HepG2 (cell line): Measurements from ENCODE around the gene LDHB.

ENCODE experiments used
- BORCS8-MEF2B ChIP-seq: sonication (generic); formaldehyde crosslinking; IDR thresholded peaks from 2 replicates; pipeline ENCODE4 v1.8.0; 2022; ENCODE audit warnings: mild to moderate bottlenecking, missing genetic modification reagents
- CTCF ChIP-seq: sonication (generic); formaldehyde crosslinking; IDR thresholded peaks from 2 replicates; pipeline ENCODE4 v1.5.0; 2020; ENCODE audit warnings: mild to moderate bottlenecking, missing genetic modification reagents, moderate library complexity
- HINFP ChIP-seq: sonication (generic); formaldehyde crosslinking; IDR thresholded peaks from 2 replicates; pipeline ENCODE4 v1.4.0; 2020; ENCODE audit warnings: low read depth, mild to moderate bottlenecking, missing genetic modification reagents
- MZF1 ChIP-seq: sonication (generic); formaldehyde crosslinking; IDR thresholded peaks from 2 replicates; pipeline ENCODE4 v1.8.1; 2023; ENCODE audit warnings: mild to moderate bottlenecking, missing genetic modification reagents, borderline replicate concordance
- RXRA ChIP-seq: sonication (generic); formaldehyde crosslinking; IDR thresholded peaks from 2 replicates; pipeline ENCODE4 v1.5.1; 2020; ENCODE audit warnings: missing genetic modification reagents
- ZNF280D ChIP-seq: sonication (generic); formaldehyde crosslinking; IDR thresholded peaks from 2 replicates; pipeline ENCODE4 v1.5.1; 2020; ENCODE audit warnings: mild to moderate bottlenecking, missing genetic modification reagents
- ZNF3 ChIP-seq: IDR thresholded peaks from 2 replicates; pipeline ENCODE4 v1.7.0; 2017; ENCODE audit warnings: inconsistent platforms
- ZNF549 ChIP-seq: sonication (generic); formaldehyde crosslinking; IDR thresholded peaks from 2 replicates; pipeline ENCODE4 v1.5.0; 2020; ENCODE audit warnings: missing genetic modification reagents

DNA sequence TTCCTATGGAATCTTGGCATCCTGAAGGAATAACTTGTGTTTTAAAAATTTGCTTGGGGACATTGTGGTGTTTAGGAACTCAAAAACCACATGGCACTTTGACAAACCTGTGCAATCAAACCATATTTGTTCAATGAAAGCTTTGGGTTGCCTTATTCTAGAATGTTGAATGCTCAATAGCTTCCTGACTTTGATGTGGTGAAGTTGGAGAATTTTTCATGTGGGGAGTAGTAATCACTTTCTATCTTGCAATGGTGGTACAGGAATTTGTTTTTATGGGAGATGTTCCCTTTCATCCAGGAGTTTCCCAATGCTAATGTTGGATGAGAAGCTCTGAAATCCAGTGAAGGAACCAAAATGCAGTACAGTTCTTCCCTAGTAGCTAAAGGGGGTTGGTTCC is 42.2 kb upstream of the LDHB start:
- TF ChIP-seq CTCF (no peak), MZF1 (CRISPR knock-in tag) (no peak), BORCS8-MEF2B (CRISPR knock-in tag) (no peak), ZNF549 (CRISPR knock-in tag) (no peak), ZNF280D (CRISPR knock-in tag) (no peak), HINFP (CRISPR knock-in tag) (no peak), RXRA (no peak), ZNF3 (CRISPR knock-in tag) (no peak)
